Body of pancreas (tissue), 4 donors: ENCODE results near the gene ASCL5. TPM values are rescaled to one million over a fixed set of nuclear protein-coding genes. Genes with fewer than 3 reads are reported as not detected.

ENCODE experiments used
- ATAC-seq: fragments of 150-250 bp; one replicate; pipeline ENCODE4 v1.9.1; 2016
- DNase-seq, 4 donors: peaks; one replicate each; pipeline ENCODE4 v3.0.0-alpha.2; 2019
- H3K27ac ChIP-seq, 4 donors: fragments of 200-600 bp; sonication (generic); 1 replicate in 3 of 4; 2 replicates in 1 of 4; pipeline versions ENCODE4 v1.5.1 to v1.6.1; 2016 to 2019; ENCODE audit warnings: mild to moderate bottlenecking in 1 of 4, mixed read lengths in 1 of 4, moderate library complexity in 1 of 4
- H3K27me3 ChIP-seq, 2 donors: fragments of 200-600 bp; sonication (generic); one replicate each; pipeline ENCODE4 v1.6.0; 2016; ENCODE audit warnings: mild to moderate bottlenecking in 1 of 2
- H3K36me3 ChIP-seq, 2 donors: fragments of 200-600 bp; sonication (generic); replicated peaks in 1 of 2; 2 replicates each; pipeline ENCODE4 v1.5.1; 2016; ENCODE audit warnings: low read depth in 2 of 2; ENCODE audit not compliant: insufficient read depth in 1 of 2
- H3K4me1 ChIP-seq: fragments of 200-600 bp; sonication (generic); one replicate; pipeline ENCODE4 v1.6.0; 2016
- H3K4me3 ChIP-seq, 2 donors: fragments of 200-600 bp; sonication (generic); 1 replicate in 1 of 2; 2 replicates in 1 of 2; pipeline ENCODE4 v1.5.1; 2016 to 2019
- H3K9me3 ChIP-seq, 3 donors: fragments of 200-600 bp; sonication (generic); 1 replicate in 2 of 3; 2 replicates in 1 of 3; pipeline ENCODE4 v1.5.1; 2016
- POLR2A ChIP-seq, 3 donors: fragments of 450-650 bp; IDR thresholded peaks; one replicate each; pipeline ENCODE4 v1.6.1; 2016; ENCODE audit warnings: antibody characterized with exemption in 3 of 3, mild to moderate bottlenecking in 2 of 3
- WGBS, 2 donors: methylation state at CpG; one replicate each; pipeline ENCODE4 v1.1.5; 2017; 5-methylcytosine and 5-hydroxymethylcytosine counted together
- intact Hi-C: fragments of 100-400 bp; cut with DNase I; formaldehyde crosslinking; loops from one replicate; pipeline ENCODE4 v1.15.1; 2023
- total RNA-seq, 2 donors: library from RNA; depleted of rRNA; stranded (reverse); fragments of >200 nt; gene quantifications; one replicate each; pipeline ENCODE4 v1.1.0, GENCODE V29; 2016
- TF ChIP-seq, protein P1 (sequence below), 7 experiments: fragments of 450-650 bp in 4 of 7; fragments of 200-600 bp in 3 of 7; sonication (generic) in 3 of 7; IDR thresholded peaks; one replicate each; pipeline ENCODE4 v1.5.1; 2016 to 2019; ENCODE audit warnings: antibody characterized with exemption in 7 of 7

The ASCL5 gene
- total RNA-seq, 2 donors from 2014 or later: 1.0 to 4.6 TPM

DNA sequence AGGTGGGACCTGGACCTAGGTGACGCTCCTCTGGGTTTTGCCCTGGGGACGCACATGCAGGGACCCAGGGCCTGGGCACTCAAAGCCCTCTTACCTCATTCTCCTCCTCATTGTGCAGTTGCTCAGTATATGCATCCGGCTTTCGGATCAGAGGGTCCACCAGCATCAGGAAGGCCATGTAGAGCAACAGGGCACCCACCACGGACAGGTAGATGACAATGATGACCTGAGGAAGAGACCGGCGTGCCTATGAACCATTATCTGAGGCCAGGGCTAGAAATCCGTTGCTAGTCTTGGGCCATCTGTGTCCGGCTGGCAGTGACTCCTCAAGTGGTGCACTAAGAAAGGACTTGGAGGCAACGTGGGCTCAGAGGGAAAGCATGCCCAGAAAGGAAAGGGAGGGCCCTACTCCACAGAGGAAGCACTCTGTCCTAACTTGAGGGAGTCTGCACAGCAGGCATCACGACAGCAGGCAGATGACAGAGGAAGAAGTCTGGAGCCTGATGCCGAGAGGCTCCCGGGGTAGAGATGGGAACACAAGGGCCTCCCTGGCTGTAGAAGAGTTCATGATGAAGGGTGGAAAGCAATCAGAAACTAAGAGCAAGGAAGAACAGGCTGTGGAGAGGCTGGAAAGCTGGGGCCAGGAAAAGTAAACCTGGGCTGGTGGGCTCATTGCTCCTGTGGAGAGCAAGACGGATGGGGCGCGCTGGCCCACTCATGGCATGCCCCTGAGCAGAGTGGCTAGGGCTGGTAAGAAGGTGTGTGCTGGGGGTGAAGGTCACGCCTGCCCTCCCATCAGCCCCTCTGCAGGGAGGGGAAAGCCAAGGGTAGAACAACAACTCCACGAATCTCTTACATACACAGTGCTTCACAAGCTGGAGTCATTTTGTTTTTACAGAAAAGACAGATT lies 17.0 kb upstream of the ASCL5 start:
- peaks cover 5 to 24% of the 10 kb centered on the region in 2 donors for H3K36me3 ChIP-seq
- no peak overlapping the region for H3K4me3 ChIP-seq
- H3K27me3 ChIP-seq: no peaks in the 10 kb centered on the region
- ATAC-seq: no peak
- 86% methylated on average over 16 to 18 of the region's 18 CpGs for WGBS, 2 donors
- no peak overlapping the region for H3K27ac ChIP-seq
- peaks cover under 1% of the 10 kb centered on the region for H3K4me1 ChIP-seq
- intact Hi-C loops: no loop called here
- no peak for DNase-seq
- TF ChIP-seq, protein P1, sequence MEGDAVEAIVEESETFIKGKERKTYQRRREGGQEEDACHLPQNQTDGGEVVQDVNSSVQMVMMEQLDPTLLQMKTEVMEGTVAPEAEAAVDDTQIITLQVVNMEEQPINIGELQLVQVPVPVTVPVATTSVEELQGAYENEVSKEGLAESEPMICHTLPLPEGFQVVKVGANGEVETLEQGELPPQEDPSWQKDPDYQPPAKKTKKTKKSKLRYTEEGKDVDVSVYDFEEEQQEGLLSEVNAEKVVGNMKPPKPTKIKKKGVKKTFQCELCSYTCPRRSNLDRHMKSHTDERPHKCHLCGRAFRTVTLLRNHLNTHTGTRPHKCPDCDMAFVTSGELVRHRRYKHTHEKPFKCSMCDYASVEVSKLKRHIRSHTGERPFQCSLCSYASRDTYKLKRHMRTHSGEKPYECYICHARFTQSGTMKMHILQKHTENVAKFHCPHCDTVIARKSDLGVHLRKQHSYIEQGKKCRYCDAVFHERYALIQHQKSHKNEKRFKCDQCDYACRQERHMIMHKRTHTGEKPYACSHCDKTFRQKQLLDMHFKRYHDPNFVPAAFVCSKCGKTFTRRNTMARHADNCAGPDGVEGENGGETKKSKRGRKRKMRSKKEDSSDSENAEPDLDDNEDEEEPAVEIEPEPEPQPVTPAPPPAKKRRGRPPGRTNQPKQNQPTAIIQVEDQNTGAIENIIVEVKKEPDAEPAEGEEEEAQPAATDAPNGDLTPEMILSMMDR (IDR thresholded peaks at IDR 0.05): no peak
- TF ChIP-seq POLR2A (IDR thresholded peaks at IDR 0.05): no peak
- no peaks in the 10 kb centered on the region for H3K9me3 ChIP-seq

DNA sequence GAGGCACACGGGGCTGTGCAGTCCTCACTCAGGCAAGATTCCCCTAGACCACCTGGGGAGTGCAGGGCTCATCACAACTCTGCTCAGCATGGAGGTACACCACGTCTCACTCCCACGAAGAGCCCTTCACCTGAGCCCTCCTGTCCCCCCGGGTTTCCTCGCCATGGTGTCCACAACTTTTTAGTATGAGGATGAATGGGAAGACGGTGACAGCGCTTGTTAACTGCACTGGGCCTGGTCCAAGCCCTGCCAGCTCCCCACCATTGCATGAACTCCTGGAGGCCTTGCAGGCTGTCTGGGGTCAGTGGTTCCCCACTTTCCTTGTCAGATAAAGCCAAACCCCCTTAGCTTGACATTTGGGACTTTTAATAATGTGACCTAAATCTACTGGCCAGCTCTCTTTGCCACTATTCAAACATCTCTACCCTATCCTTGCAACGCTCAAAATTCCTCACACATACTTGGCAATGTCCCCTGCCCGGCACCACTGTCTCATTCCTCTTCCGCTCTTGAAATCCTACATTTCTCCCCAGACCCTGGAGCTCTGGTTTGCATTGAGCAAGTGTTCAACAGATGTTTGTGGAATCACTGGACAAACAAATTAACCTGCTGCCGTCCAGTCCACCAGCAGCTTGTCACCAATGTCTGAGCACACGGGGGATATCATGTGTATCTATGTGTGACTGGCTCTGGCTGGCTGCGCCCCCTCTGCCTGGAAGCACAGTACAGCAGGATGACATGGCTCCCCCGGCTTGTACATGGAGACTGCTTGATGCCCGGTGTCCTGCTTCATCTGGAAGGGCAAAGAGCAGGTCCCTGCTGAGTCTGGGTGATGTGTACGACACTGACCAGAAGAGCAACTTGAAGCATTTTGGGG lies 16.1 kb upstream of the ASCL5 start:
- intact Hi-C loops: no loop called here
- Histone ChIP-seq H3K4me3 (no peak overlapping the region), H3K9me3 (no peaks in the 10 kb centered on the region), H3K27me3 (no peaks in the 10 kb centered on the region), H3K27ac (no peak overlapping the region), H3K4me1 (peaks cover 9% of the 10 kb centered on the region), H3K36me3 (peaks cover 0 to 24% of the 10 kb centered on the region in 2 donors)
- TF ChIP-seq, protein P1 (IDR thresholded peaks at IDR 0.05): no peak
- no peak for TF ChIP-seq POLR2A (IDR thresholded peaks at IDR 0.05)
- no peak for ATAC-seq
- 85 to 92% methylated on average over 14 to 16 of the region's 16 CpGs for WGBS, 2 donors
- no peak for DNase-seq

DNA sequence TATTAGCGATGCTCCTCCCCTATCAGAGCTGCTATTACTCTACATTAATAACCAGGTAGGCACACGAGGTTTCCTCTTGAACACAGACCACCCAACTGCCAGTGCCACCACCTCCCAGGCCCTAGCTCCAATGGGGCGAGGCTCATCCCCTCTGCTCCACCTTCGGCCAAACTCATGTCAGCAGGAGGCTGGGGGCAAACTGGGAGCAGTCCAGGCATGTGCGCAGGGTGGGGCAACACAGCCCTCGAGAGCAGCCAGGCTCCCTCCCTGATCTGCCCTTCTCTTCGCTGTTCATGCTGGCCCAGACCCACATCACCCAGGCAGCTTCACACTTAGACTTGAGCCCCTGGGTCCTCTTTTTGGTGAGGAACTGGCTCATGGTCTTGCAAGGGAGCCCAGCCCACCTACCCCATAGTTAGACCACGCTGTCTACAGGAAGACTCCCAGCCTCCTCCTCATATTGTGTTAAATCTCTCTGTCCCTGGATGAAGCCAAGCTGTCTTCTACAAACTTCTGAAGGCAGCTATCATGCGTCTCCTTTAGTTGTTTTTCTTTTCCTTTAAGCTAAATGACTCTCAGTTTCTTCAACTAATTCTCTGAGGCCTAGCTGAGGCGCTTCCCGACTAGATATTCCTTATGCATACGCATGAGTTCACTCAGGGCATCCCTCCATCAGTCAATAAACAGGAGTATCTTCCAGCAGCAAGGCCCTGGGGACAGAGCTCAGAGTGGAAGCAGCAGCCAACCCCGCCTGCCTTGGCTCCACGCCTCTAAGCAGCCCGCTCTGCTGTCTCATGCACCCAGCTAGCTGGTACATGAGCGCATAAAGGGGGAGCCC lies 15.2 kb upstream of the ASCL5 start:
- no peak for TF ChIP-seq POLR2A (IDR thresholded peaks at IDR 0.05)
- TF ChIP-seq, protein P1 (IDR thresholded peaks at IDR 0.05): no peak
- no peak overlapping the region for H3K27ac ChIP-seq
- DNase-seq: no peak
- ATAC-seq: no peak
- H3K4me3 ChIP-seq: no peak overlapping the region
- intact Hi-C loops: no loop called here
- no peaks in the 10 kb centered on the region for H3K9me3 ChIP-seq
- H3K4me1 ChIP-seq: peaks cover 17% of the 10 kb centered on the region
- no peaks in the 10 kb centered on the region for H3K27me3 ChIP-seq
- 87 to 93% methylated on average over 9 to 16 of the region's 16 CpGs for WGBS, 2 donors
- H3K36me3 ChIP-seq: peaks cover 0 to 24% of the 10 kb centered on the region in 2 donors

DNA sequence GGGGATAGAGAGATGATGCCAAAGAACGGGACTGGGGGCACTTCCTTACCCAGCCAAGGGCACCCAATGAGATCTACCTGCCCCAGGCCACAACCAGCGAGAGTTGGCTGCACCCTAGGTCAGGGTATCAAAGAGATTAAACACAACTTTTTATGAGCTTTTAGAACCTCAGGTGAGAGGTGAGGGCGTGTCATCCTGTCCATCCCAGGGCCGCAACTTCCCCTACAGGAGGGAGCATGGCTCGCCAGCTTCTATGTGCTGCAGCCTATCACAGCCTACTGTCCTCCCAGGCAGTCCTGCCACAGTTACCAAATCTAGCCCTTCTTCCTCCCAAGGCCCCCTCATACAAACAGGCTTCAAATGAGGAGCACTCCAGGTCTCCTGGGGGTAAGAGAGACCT lies 14.4 kb upstream of the ASCL5 start:
- ATAC-seq (no peak), DNase-seq (no peak)
- H3K27me3 ChIP-seq: no peaks in the 10 kb centered on the region
- WGBS, 2 donors: 93 to 98% methylated on average over 4 to 5 of the region's 5 CpGs
- no peak overlapping the region for H3K4me3 ChIP-seq
- intact Hi-C loops: no loop called here
- TF ChIP-seq POLR2A (IDR thresholded peaks at IDR 0.05): no peak
- TF ChIP-seq, protein P1 (IDR thresholded peaks at IDR 0.05): no peak
- H3K9me3 ChIP-seq: no peaks in the 10 kb centered on the region
- H3K36me3 ChIP-seq: peaks cover 0 to 24% of the 10 kb centered on the region in 2 donors
- no peak overlapping the region for H3K27ac ChIP-seq
- H3K4me1 ChIP-seq: peaks cover 22% of the 10 kb centered on the region
